Gastroesophageal sphincter (tissue), 4 donors: ENCODE results near the gene PIK3C3. TPM values are rescaled to one million over a fixed set of nuclear protein-coding genes. Genes with fewer than 3 reads are reported as not detected.

Experiments
- ATAC-seq: fragments of 150-250 bp; one replicate; pipeline ENCODE4 v1.9.1; 2016; ENCODE audit warnings: mild to moderate bottlenecking, moderate library complexity
- H3K27ac ChIP-seq, 4 donors: fragments of 200-600 bp; sonication (generic) in 3 of 4; 1 replicate in 3 of 4; 2 replicates in 1 of 4; pipeline ENCODE4 v1.5.1; 2016 to 2019
- H3K27me3 ChIP-seq: fragments of 200-600 bp; sonication (generic); one replicate; pipeline ENCODE4 v1.5.1; 2019
- H3K36me3 ChIP-seq, 2 donors: fragments of 200-600 bp; sonication (generic); one replicate each; pipeline ENCODE4 v1.5.1; 2019; ENCODE audit warnings: control low read depth in 1 of 2
- H3K4me1 ChIP-seq, 3 donors: fragments of 200-600 bp; sonication (generic); 1 replicate in 2 of 3; 2 replicates in 1 of 3; pipeline ENCODE4 v1.5.1; 2016 to 2019; ENCODE audit warnings: control low read depth in 2 of 3
- H3K4me3 ChIP-seq, 2 donors: fragments of 200-600 bp; sonication (generic); one replicate each; pipeline ENCODE4 v1.5.1; 2019; ENCODE audit warnings: mild to moderate bottlenecking in 1 of 2, moderate library complexity in 1 of 2
- H3K9me3 ChIP-seq, 3 donors: fragments of 200-600 bp; sonication (generic); one replicate each; pipeline ENCODE4 v1.5.1; 2017 to 2019; ENCODE audit warnings: control low read depth in 2 of 3
- EP300 ChIP-seq: sonication (generic); formaldehyde crosslinking; IDR thresholded peaks from one replicate; pipeline ENCODE4 v1.6.1; 2017; ENCODE audit warnings: antibody characterized with exemption, mild to moderate bottlenecking
- POLR2A ChIP-seq, 2 donors: fragments of 450-650 bp; IDR thresholded peaks; one replicate each; pipeline ENCODE4 v1.6.1; 2017; ENCODE audit warnings: antibody characterized with exemption in 2 of 2, mild to moderate bottlenecking in 2 of 2, moderate library complexity in 1 of 2
- POLR2AphosphoS5 ChIP-seq: sonication (generic); formaldehyde crosslinking; IDR thresholded peaks from one replicate; pipeline ENCODE4 v1.6.1; 2017; ENCODE audit warnings: antibody characterized with exemption
- WGBS, 2 donors: methylation state at CpG; one replicate each; pipeline ENCODE4 v1.1.5; 2018; ENCODE audit warnings: low coverage in 1 of 2; 5-methylcytosine and 5-hydroxymethylcytosine counted together
- total RNA-seq, 4 donors: library from RNA; depleted of rRNA; stranded (reverse); fragments of >200 nt; gene quantifications; one replicate each; pipeline ENCODE4 v1.1.0, GENCODE V29; 2016
- TF ChIP-seq, protein P1 (sequence below), 4 experiments: fragments of 200-600 bp in 2 of 4; fragments of 450-650 bp in 2 of 4; sonication (generic) in 1 of 4; IDR thresholded peaks; one replicate each; pipeline ENCODE4 v1.5.1; 2017 to 2019; ENCODE audit warnings: antibody characterized with exemption in 4 of 4, mild to moderate bottlenecking in 2 of 4, moderate library complexity in 2 of 4

PIK3C3 gene
- total RNA-seq, 4 donors from 2014 or later = 34.2 to 55.6 (median 40.9) TPM

DNA sequence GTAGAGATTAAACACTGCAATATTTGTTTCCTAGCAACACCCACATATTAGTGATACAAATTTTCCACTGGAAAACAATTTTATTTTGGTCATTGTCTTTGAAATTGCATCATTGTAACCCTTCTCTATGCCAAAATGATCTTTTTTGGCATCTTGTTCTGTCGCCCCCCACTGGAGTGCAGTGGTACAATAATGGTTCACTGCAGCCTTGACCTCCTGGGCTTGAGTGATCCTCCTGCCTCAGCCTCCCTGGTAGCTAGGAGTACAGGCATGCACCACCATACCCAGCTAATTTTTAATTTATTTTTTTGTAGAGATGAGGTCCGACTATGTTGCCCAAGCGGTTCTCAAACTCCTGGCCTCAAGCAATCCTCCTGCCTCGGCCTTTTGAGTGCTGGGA lies 117.4 kb downstream of the PIK3C3 start:
- ATAC-seq = no peak
- H3K9me3 ChIP-seq = no peaks in the 10 kb centered on the region
- 94 to 100% methylated on average over 1 to 4 of the region's 4 CpGs for WGBS, 2 donors
- H3K4me1 ChIP-seq = no peaks in the 10 kb centered on the region
- TF ChIP-seq POLR2AphosphoS5 (no peak), EP300 (no peak), POLR2A (IDR thresholded peaks at IDR 0.05) (no peak)
- TF ChIP-seq, protein P1, sequence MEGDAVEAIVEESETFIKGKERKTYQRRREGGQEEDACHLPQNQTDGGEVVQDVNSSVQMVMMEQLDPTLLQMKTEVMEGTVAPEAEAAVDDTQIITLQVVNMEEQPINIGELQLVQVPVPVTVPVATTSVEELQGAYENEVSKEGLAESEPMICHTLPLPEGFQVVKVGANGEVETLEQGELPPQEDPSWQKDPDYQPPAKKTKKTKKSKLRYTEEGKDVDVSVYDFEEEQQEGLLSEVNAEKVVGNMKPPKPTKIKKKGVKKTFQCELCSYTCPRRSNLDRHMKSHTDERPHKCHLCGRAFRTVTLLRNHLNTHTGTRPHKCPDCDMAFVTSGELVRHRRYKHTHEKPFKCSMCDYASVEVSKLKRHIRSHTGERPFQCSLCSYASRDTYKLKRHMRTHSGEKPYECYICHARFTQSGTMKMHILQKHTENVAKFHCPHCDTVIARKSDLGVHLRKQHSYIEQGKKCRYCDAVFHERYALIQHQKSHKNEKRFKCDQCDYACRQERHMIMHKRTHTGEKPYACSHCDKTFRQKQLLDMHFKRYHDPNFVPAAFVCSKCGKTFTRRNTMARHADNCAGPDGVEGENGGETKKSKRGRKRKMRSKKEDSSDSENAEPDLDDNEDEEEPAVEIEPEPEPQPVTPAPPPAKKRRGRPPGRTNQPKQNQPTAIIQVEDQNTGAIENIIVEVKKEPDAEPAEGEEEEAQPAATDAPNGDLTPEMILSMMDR (IDR thresholded peaks at IDR 0.05) = no peak
- no peak overlapping the region for H3K4me3 ChIP-seq
- H3K27ac ChIP-seq = no peak overlapping the region
- H3K27me3 ChIP-seq = no peaks in the 10 kb centered on the region
- H3K36me3 ChIP-seq = peaks cover 0 to 77% of the 10 kb centered on the region in 2 donors

GRCh38 chr18:42074704-42075103 lies 119.7 kb downstream of the PIK3C3 start:
- no peak for ATAC-seq
- H3K27ac ChIP-seq = no peak overlapping the region
- H3K9me3 ChIP-seq = no peaks in the 10 kb centered on the region
- 78 to 86% methylated on average over 3 of the region's 3 CpGs for WGBS, 2 donors
- no peaks in the 10 kb centered on the region for H3K27me3 ChIP-seq
- no peak overlapping the region for H3K4me3 ChIP-seq
- H3K4me1 ChIP-seq = no peaks in the 10 kb centered on the region
- TF ChIP-seq EP300 (no peak), POLR2A (IDR thresholded peaks at IDR 0.05) (no peak), POLR2AphosphoS5 (no peak)
- TF ChIP-seq, protein P1 (IDR thresholded peaks at IDR 0.05) = no peak
- peaks cover 3 to 73% of the 10 kb centered on the region in 2 donors for H3K36me3 ChIP-seq

DNA sequence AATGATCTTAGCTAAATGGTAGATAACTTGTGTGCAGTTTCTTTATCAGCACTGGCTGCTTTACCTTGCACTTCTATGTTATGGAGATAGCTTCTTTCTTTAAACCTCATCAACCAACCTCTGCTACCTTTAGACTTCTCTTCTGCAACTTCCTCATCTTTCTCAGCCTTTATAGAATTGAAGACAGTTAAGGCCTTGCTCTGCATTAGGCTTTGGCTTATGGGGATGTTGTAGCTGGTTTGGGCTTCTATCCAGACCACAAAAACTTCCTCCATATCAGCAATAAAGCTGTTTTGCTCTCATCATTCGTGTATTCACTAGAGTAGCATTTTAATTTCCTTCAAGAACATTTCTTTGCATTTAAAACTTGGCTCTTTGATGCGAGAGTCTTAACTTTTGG lies 123.7 kb downstream of the PIK3C3 start:
- Histone ChIP-seq H3K4me1 (no peaks in the 10 kb centered on the region), H3K9me3 (no peaks in the 10 kb centered on the region), H3K27me3 (no peaks in the 10 kb centered on the region), H3K36me3 (peaks cover 3 to 78% of the 10 kb centered on the region in 2 donors), H3K4me3 (no peak overlapping the region), H3K27ac (no peak overlapping the region)
- TF ChIP-seq POLR2A (IDR thresholded peaks at IDR 0.05) = no peak
- no peak for TF ChIP-seq EP300
- TF ChIP-seq, protein P1 (IDR thresholded peaks at IDR 0.05) = no peak
- no peak for TF ChIP-seq POLR2AphosphoS5
- WGBS, 2 donors = 74% methylated on average over 2 of the region's 2 CpGs; no CpG with 5 or more reads in 1 of the 2 donors
- ATAC-seq = no peak

DNA sequence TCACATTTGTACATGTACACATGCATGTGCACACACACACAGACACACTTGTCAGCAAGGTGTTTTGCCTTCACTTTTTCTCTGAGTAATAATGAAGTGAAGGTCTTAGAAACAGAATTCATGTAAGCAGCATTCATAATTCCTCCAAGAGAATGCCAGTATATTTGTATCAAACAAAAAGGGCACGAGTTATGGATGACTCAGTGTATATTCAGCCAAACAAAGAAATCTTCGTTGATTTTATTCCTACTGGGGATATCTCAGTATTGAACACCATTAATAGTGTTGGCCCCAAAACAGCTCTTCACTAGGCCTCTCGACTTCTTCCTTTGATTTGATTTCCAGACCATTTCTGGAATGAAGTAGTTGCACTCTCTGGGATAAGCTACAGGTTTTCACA lies 125.3 kb downstream of the PIK3C3 start:
- Histone ChIP-seq H3K9me3 (no peaks in the 10 kb centered on the region), H3K36me3 (peaks cover 3 to 70% of the 10 kb centered on the region in 2 donors), H3K27ac (no peak overlapping the region), H3K4me1 (no peaks in the 10 kb centered on the region), H3K4me3 (no peak overlapping the region), H3K27me3 (no peaks in the 10 kb centered on the region)
- no peak for ATAC-seq
- TF ChIP-seq POLR2AphosphoS5 (no peak), POLR2A (IDR thresholded peaks at IDR 0.05) (no peak), EP300 (no peak)
- TF ChIP-seq, protein P1 (IDR thresholded peaks at IDR 0.05) = no peak
- WGBS, 2 donors = 53 to 76% methylated on average over 3 of the region's 3 CpGs

DNA sequence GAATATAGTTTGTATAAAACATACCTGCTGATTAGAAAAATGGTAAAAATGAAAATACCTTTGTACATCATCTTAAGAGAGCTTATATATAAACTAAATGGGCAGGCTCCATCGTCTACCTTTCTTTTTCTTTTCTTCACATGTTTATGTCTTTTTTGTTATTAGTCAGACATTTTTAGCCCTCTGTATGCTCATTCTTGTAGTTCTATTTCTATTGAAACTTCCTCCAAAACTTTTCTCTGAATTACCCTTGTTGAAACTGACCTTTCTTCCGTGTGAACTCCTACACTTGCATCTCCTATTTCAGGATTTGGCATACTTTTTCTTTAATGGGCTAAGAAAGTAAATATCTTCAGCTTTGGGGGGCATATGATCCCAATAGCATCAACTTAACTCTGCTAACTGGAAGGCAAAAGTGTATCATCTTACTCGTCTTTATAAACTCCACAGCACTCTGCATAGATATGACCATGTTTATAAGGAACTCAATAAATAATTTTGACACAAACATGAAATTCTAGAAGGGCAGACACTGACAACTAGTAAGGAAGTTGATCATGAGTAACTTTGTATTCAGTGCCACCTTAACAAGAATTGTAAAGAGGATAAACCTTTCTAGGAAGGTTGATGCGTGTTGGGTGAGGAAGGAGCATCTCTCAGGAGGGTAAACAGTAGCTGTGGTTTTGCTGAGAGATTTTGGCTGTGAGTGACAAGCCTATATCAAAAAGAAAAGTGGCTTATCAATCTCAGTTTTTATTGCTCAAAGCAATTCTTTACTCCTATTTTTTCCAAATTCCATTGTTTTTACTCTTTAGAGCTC lies 127.6 kb downstream of the PIK3C3 start:
- H3K36me3 ChIP-seq = peaks cover 2 to 56% of the 10 kb centered on the region in 2 donors
- no peaks in the 10 kb centered on the region for H3K9me3 ChIP-seq
- no peak overlapping the region for H3K4me3 ChIP-seq
- no peaks in the 10 kb centered on the region for H3K4me1 ChIP-seq
- H3K27ac ChIP-seq = no peak overlapping the region
- 76 to 89% methylated on average over 2 to 4 of the region's 4 CpGs for WGBS, 2 donors
- no peak for ATAC-seq
- TF ChIP-seq, protein P1 (IDR thresholded peaks at IDR 0.05) = no peak
- TF ChIP-seq EP300 (no peak), POLR2AphosphoS5 (no peak), POLR2A (IDR thresholded peaks at IDR 0.05) (no peak)
- no peaks in the 10 kb centered on the region for H3K27me3 ChIP-seq
